BJ (cell line): ENCODE measurements around the gene LRRC10B. TPM values are rescaled to one million over a fixed set of nuclear protein-coding genes. Genes with fewer than 3 reads are reported as not detected.

ENCODE experiments used
- CTCF ChIA-PET: fragments of 350-600 bp; formaldehyde crosslinking; extraction: SDS; loops from one replicate; lab custom pipeline; 2021; ENCODE audit warnings: antibody characterized with exemption, inconsistent platforms; lab: Yijun Ruan, JAX
- POLR2A ChIA-PET: fragments of 300-600 bp; sonication (Branson Sonifier 250); formaldehyde crosslinking; extraction: SDS; loops from one replicate; lab custom pipeline; 2021; ENCODE audit warnings: antibody characterized with exemption; lab: Charles Lee
- DNase-seq: peaks from one replicate; pipeline ENCODE4 v3.0.0-alpha.2; 2011; ENCODE audit warnings: low read depth
- H3K27me3 ChIP-seq: 2 replicates; pipeline ENCODE4 v1.6.0; 2011; ENCODE audit warnings: low read length; ENCODE audit not compliant: control insufficient read depth, insufficient read depth
- H3K36me3 ChIP-seq: 2 replicates; pipeline ENCODE4 v1.5.1; 2011; ENCODE audit warnings: low read length; ENCODE audit not compliant: control insufficient read depth, insufficient read depth
- H3K4me3 ChIP-seq: 2 replicates; pipeline ENCODE4 v1.5.1; 2011; ENCODE audit warnings: low read depth, mild to moderate bottlenecking, control low read depth, low read length
- CTCF ChIP-seq: IDR thresholded peaks from 2 replicates; pipeline ENCODE4 v1.5.1; 2011; ENCODE audit warnings: low read depth, mild to moderate bottlenecking, control low read depth, inconsistent platforms, low read length, moderate library complexity; ENCODE audit not compliant: insufficient read depth
- polyA plus RNA-seq: library from polyadenylated mRNA; depleted of rRNA; stranded (reverse); fragments of >200 nt; gene quantifications from 2 replicates; pipeline ENCODE4 v1.2.3, GENCODE V29; 2011

The LRRC10B gene
- polyA plus RNA-seq, 1 experiment: 0.02 TPM

GRCh38 chr11:61496602-61497400, 11.7 kb upstream of the LRRC10B start:
- Histone ChIP-seq H3K36me3 (no peaks in the 10 kb centered on the region), H3K4me3 (no peak overlapping the region), H3K27me3 (peaks cover 2% of the 10 kb centered on the region)
- ChIA-PET POLR2A (no interaction called here), CTCF (no interaction called here)
- no peak for TF ChIP-seq CTCF
- DNase-seq: no peak

- ChIA-PET CTCF (interaction anchor here (1.0 kb wide), 1 partner anchor 19 kb away, joined by 3 read pairs; no protein-coding TSS in a partner anchor), POLR2A (no interaction called here)
- peaks cover 2% of the 10 kb centered on the region for H3K27me3 ChIP-seq
- H3K36me3 ChIP-seq: no peaks in the 10 kb centered on the region
- no peak for DNase-seq
- no peak for TF ChIP-seq CTCF
- no peak overlapping the region for H3K4me3 ChIP-seq
Measured at GRCh38 chr11:61497473-61497872, 11.1 kb upstream of the LRRC10B start.

GRCh38 chr11:61497876-61498275, 10.7 kb upstream of the LRRC10B start:
- ChIA-PET POLR2A (no interaction called here), CTCF (interaction anchor here (1.0 kb wide), 1 partner anchor 19 kb away, joined by 3 read pairs; no protein-coding TSS in a partner anchor)

GRCh38 chr11:61498767-61499341, 9.7 kb upstream of the LRRC10B start:
- Histone ChIP-seq H3K4me3 (no peak overlapping the region), H3K36me3 (no peaks in the 10 kb centered on the region), H3K27me3 (peaks cover 2% of the 10 kb centered on the region)
- no peak for DNase-seq
- TF ChIP-seq CTCF: no peak
- POLR2A ChIA-PET: no interaction called here
- CTCF ChIA-PET: no interaction called here

More at GRCh38 chr11:61497876-61498275, 10.7 kb upstream of the LRRC10B start:
- no peak for DNase-seq
- no peak for TF ChIP-seq CTCF
- Histone ChIP-seq H3K27me3 (peaks cover 2% of the 10 kb centered on the region), H3K4me3 (no peak overlapping the region), H3K36me3 (no peaks in the 10 kb centered on the region)

GRCh38 chr11:61499816-61500491, 8.6 kb upstream of the LRRC10B start:
- H3K36me3 ChIP-seq: no peaks in the 10 kb centered on the region
- no peak for DNase-seq
- H3K4me3 ChIP-seq: no peak overlapping the region
- H3K27me3 ChIP-seq: peaks cover 2% of the 10 kb centered on the region
- no peak for TF ChIP-seq CTCF
- POLR2A ChIA-PET: no interaction called here
- CTCF ChIA-PET: interaction anchor here (1.2 to 4.2 kb wide), 4 partner anchors 9 to 139 kb away, joined by 3 to 28 read pairs (median 4); partner anchors contain the start of gene LRRC10B
